Stimulated activated CD8-positive, alpha-beta memory T cell treated with anti-CD3 and anti-CD28 coated beads, Interleukin-7, amount 100 ng/mL, for 48 hours (primary cell): ENCODE measurements around the gene BPI.
"Not testable (repeated sequence)": the region's sequence is repeated elsewhere in the genome, so short reads cannot be mapped to it uniquely, and the experiment has no call there.

Experiments
- DNase-seq, 2 donors: peaks; one replicate each; pipeline ENCODE4 v3.0.0-alpha.2; 2020; ENCODE audit warnings: low read depth in 1 of 2; ENCODE audit errors: extremely low read depth in 1 of 2

The BPI gene

GRCh38 chr20:38277691-38278090 is 26.3 kb upstream of the BPI start:
- no peak for DNase-seq

DNA sequence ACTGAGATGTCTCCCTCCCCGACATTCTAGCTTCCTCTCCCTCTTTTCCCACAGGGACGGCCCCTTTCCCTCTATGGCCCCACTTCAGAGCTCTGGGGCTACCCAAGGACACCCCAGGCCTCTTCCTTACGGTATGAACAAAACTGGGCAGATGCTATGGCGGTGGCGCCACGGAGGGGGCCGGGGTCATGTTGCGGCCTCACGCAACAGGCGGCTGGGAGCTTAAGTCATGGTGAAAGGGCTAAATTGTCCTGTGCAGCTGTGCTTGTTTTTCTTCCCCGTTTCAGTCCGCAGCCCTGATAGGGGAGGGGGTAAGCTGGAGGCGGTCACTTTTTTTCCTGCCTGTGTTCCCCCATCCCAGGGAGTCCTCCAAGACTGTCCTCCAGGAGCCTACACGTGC is 25.8 kb upstream of the BPI start:
- DNase-seq: no peak

DNA sequence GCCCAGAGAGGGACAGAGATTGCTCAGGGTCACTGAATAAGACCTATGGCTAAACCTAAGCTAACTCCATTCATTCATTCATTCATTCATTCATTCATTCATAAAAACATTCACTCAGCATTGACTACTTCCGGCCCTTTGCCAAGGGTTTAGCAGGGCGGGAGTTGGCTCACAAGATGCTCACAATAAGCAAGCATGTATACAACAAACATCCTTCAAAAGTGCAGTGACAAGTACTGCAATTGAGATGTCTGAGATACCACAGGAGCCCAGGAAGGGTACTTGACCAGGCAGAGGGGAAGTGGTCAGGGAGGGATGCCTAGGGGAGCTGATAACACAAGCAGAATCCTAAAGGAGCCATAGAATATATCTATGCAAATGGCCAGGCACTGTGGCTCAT is 25.2 kb upstream of the BPI start:
- DNase-seq: no peak

GRCh38 chr20:38281176-38281915 is 22.6 kb upstream of the BPI start:
- DNase-seq: not testable (repeated sequence)

DNA sequence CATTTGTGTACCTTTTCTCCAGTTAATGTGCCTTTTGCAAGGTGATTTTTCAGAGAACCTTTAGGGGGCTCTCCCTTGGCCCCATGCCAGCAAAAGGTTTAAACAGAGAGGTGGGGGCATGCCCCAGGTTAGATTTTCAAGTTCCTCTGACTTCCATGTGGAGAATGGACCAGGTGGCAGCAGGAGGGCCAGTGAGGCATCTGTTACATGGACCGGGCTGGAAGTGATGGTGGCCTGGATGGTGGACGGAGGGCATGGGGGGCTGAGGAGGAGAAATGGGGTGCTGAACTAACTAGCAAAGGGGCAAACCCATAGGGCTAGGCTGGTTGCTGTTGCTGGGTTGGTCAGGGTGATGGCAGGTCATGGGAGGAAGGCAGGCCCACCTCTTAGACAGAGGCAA is 20.7 kb upstream of the BPI start:
- DNase-seq: no peak

DNA sequence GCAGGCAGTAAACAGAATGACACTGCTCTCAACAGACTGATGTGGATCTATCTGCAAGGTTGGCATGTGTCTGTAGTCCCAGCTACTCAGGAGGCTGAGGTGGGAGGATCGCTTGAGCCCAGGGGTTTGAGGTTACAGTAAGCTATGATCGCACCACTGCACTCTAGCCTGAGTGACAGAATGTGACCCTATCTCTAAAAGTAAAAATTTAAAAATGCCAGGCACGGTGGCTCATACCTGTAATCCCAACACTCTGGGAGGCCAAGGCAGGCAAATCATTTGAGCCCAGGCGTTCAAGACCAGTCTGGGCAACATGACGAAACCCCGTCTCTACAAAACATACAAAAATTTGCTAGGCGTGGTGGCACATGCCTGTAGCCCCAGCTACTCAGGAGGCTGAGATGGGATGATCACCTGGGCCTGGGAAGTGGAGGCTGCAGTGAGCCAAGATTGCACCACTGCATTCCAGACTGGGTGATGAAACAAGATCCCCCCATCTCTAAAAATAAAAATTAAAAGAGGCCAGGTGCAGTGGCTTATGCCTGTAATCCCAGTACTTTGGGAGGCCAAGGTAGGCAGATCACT is 19.8 kb upstream of the BPI start:
- DNase-seq: not testable (repeated sequence)

- DNase-seq: no peak
These were observed 19.0 kb upstream of the BPI start for GRCh38 chr20:38284893-38285444.

- no peak for DNase-seq
These were observed 17.1 kb upstream of the BPI start for GRCh38 chr20:38286586-38287531.

- no peak for DNase-seq
These were observed 12.8 kb upstream of the BPI start for GRCh38 chr20:38290829-38291814.

DNA sequence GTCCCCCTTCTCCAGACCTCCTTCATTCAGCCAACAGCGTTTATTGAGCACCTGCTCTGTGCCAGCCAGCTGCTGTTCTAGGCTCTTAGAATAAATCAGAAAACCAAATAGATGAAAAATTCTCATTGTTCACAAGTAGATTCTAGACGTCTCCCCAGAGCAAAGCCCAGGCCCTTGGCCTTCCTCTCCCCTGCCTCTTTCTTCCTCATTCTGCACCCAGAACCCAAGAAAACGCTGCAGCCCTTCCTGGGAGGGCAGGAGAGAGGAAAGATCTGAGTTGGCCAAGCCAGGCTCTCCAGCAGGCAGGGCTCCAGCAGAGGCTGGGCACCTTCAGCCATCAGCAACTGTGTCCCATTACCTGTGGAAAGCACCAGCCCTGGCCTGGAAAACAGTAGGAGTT is 12.0 kb upstream of the BPI start:
- no peak for DNase-seq

DNA sequence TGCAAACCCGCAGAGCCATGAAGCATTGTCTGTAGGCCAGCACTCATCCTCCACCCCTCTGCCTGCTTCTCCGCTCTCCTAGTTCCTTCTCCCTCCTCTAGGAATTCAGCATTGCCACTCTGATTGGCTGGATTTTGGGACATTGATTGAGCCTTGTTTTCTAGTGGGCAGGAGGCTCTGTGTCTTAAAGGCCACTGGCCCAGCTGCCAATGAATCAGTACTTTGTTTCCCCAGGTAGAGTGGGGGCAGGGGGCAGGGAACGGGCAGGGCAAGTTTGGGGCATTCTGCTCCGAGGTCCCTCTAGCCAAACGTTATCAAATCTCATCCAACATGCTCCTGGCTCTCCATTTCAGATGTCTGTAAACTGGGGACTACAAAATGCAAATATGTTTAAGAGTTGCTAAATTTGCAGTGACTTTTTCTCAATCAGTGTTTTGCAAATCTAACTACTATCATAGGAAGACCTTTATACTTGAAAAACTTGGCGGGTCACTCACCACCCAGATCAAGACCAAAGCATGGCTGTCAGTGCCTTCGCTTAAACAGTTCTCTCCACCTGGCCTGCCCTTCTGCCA is 10.4 kb upstream of the BPI start:
- DNase-seq: no peak

GRCh38 chr20:38294076-38294591 is 9.8 kb upstream of the BPI start:
- DNase-seq: no peak

- no peak for DNase-seq
These were observed 8.1 kb upstream of the BPI start for GRCh38 chr20:38295811-38296210.

DNA sequence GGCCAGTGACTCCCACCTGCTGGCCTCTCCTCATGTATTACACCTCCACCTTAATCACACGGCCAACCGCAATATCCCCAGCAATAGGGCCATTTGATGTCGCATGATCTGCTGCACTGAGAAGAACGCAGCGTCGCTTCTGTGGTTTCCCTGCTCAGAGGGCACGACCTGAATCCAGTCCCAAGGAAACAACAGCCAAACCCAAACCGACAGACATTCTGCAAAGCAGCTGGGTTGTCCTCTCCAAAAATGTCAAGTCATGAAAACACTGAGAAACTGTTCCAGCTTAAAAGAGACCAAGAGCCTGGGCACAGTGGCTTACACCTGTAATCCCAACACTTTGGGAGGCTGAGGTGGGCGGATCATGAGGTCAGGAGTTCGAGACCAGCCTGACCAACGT is 7.5 kb upstream of the BPI start:
- no peak for DNase-seq

DNA sequence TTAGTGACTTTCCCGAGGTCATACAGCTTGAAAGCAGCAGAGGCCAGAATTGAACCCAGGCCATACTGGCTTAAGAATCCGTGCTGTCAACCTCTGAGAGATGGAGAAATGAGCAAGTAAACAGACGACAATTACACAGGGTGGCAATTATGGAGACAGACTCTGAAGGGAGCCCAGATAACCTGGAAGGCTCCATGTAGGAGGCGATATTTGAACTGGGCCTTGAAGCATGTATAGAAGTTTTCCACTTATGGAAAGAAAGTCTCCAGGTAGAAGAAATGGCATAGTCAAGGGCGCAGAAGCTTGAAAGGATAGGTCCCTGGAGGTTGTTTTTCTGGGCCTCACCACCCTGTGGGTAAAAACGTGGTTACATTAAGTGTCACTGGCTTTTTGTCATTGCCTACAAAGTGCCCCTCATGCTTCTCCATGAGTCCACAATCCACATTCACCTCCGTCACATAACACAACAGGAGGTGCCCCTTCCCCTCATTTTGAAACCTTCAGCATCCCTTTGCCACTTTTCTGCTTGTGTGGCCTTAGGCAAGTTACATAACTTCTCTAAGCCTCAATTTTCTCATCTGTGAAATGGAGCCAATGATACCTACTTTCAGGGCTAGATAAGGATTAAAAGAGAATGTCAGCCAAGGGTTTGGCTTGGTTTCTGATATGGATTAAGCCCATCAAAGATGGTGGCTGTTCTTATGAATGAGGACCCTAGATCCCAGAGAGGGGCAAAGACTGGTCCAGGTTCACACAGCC is 5.9 kb upstream of the BPI start:
- DNase-seq: no peak

DNA sequence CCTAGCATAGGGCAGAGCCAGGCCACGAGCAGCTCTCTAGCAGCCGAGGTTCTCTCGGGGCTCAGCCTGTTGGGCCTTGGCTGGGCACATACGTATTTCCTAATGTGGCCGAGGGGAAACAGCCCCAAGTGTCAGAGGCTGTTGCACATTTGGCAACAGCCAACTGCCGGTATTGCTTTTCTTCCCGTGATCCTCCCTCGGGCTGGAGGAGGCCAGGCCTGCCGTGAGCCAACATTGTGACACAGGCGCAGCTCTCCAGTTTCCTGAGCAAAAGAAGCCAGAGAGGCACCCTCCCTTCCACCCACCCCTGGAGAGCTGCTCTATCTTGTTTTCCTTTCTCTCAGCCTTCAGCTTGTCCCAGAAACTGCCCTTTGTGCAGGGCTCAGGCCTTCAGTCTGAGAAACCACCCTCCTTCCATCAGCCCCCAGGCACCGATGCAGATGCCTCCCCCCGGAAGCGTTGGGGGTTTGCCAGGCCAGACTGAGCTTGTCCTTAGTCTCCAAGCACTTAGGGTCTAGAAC is 5.1 kb upstream of the BPI start:
- DNase-seq: no peak

GRCh38 chr20:38299963-38300362 is 4.0 kb upstream of the BPI start:
- DNase-seq: no peak

- no peak for DNase-seq
These were observed 3.5 kb upstream of the BPI start for GRCh38 chr20:38300438-38300837.

DNA sequence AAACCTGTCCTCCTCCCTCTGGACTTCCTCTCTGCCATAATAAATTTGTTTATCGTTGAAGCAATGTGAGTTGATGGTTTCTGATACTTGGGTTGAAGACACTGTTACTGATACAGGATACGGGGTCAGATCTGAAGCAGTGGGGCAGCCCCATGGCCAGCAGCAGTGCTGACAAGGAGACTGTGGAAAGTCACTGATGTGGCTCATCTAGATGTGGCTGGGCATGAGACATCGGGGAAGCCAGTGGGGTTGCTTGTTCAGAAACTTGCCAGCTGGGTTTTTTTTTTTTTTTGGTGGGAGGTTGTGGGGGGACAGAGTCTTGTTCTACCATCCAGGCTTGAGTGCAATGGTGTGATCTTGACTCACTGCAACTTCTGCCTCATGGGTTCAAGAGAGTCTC is 2.6 kb upstream of the BPI start:
- no peak for DNase-seq
